GM19193 (cell line): ENCODE results near the gene C5orf63.

Source experiments
- POLR2A ChIP-seq: IDR thresholded peaks from 4 replicates; pipeline ENCODE4 v1.6.1; 2011; ENCODE audit not compliant: insufficient read depth, insufficient read length; ENCODE audit errors: extremely low read depth

Gene C5orf63

GRCh38 chr5:127072861-127073846, at the start of gene C5orf63:
TSS of gene C5orf63 (minus strand) at chr5:127073502. CDS start at chr5:127058995, 14,507 bp downstream.
- TF ChIP-seq POLR2A = peak; percentile 88

GRCh38 chr5:127112347-127112864, 39.1 kb upstream of the C5orf63 start:
- no peak for TF ChIP-seq POLR2A

- TF ChIP-seq POLR2A = no peak
Measured at GRCh38 chr5:127111112-127111511, 37.8 kb upstream of the C5orf63 start.

- TF ChIP-seq POLR2A = no peak
Measured at GRCh38 chr5:127101935-127102334, 28.6 kb upstream of the C5orf63 start.

GRCh38 chr5:127101533-127101932, 28.2 kb upstream of the C5orf63 start:
- no peak for TF ChIP-seq POLR2A

GRCh38 chr5:127098241-127098640, 24.9 kb upstream of the C5orf63 start:
- no peak for TF ChIP-seq POLR2A

- TF ChIP-seq POLR2A = no peak
Measured at GRCh38 chr5:127097278-127097677, 24.0 kb upstream of the C5orf63 start.

GRCh38 chr5:127096328-127096993, 23.2 kb upstream of the C5orf63 start:
- TF ChIP-seq POLR2A = no peak

- TF ChIP-seq POLR2A = no peak
Measured at GRCh38 chr5:127094161-127094814, 21.0 kb upstream of the C5orf63 start.

- no peak for TF ChIP-seq POLR2A
Measured at GRCh38 chr5:127092690-127093089, 19.4 kb upstream of the C5orf63 start.

GRCh38 chr5:127089191-127089590, 15.9 kb upstream of the C5orf63 start:
- TF ChIP-seq POLR2A = no peak

- no peak for TF ChIP-seq POLR2A
Measured at GRCh38 chr5:127088251-127088650, 14.9 kb upstream of the C5orf63 start.

- no peak for TF ChIP-seq POLR2A
Measured at GRCh38 chr5:127086589-127086988, 13.3 kb upstream of the C5orf63 start.

- TF ChIP-seq POLR2A = no peak
Measured at GRCh38 chr5:127085796-127086195, 12.5 kb upstream of the C5orf63 start.

- no peak for TF ChIP-seq POLR2A
Measured at GRCh38 chr5:127085371-127085770, 12.1 kb upstream of the C5orf63 start.

GRCh38 chr5:127084656-127085055, 11.4 kb upstream of the C5orf63 start:
- no peak for TF ChIP-seq POLR2A

- no peak for TF ChIP-seq POLR2A
Measured at GRCh38 chr5:127083711-127084110, 10.4 kb upstream of the C5orf63 start.
